H7 (cell line): Measurements from ENCODE around the gene ZGPAT. TPM values are rescaled to one million over a fixed set of nuclear protein-coding genes. Genes with fewer than 3 reads are reported as not detected.

ENCODE experiments used
- DNase-seq: peaks from one replicate; pipeline ENCODE4 v3.0.0; 2012
- H3K27me3 ChIP-seq: 2 replicates; pipeline ENCODE4 v1.6.0; 2011; ENCODE audit warnings: mild to moderate bottlenecking, low read length; ENCODE audit not compliant: control insufficient read depth, insufficient read depth
- H3K36me3 ChIP-seq: replicated peaks from 2 replicates; pipeline ENCODE4 v1.5.1; 2011; ENCODE audit warnings: low read length; ENCODE audit not compliant: control insufficient read depth, insufficient read depth
- H3K4me3 ChIP-seq: 2 replicates; pipeline ENCODE4 v1.5.1; 2011; ENCODE audit warnings: low read depth, mild to moderate bottlenecking, control low read depth, low read length, moderate library complexity; ENCODE audit not compliant: insufficient read depth
- total RNA-seq: library from RNA; depleted of rRNA; stranded (reverse); fragments of >200 nt; shearing (Covaris generic); gene quantifications from 2 replicates; pipeline ENCODE4 v1.2.3, GENCODE V29; 2014

ZGPAT gene
- total RNA-seq, 1 experiment from 2014 or later = 52.0 TPM

DNA sequence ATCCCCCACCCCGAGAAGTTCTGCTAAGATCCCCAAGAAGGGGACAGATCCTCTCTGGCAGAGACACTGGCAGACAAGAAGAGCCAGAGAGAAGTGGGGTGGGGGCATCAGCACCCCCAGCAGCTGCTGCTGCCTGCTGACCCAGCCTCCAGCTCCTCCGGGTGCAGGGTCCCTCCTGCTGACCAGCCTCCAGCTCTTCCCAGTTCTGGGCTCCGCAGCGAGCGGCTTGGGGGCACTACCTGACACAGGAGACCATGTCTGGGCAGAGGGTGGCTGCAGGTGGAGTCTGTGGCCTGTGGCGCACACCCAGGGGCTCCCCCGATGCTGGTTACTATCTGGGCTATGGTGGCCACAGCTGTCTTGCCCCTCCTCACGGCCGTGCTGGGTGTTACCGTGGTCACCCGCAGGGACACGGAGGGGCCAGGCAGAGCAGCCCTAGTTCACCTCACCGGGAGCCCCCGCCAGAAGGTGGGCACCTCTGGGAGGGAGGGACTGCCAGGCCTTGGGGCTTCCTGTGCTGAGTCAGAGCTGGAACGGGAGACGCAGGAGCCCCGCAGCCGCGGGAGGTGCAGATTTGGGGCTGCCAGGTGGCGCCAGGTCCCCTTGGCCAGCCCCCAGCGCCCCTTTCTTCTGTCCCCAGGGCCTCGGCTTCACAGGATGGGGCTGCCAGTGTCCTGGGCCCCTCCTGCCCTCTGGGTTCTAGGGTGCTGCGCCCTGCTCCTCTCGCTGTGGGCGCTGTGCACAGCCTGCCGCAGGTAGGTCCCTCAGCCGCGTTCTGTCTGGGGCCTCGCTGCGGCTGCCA, 29.3 kb downstream of the ZGPAT start:
- peak; percentile 73 for DNase-seq
- Histone ChIP-seq H3K36me3 (peaks cover 4% of the 10 kb centered on the region), H3K4me3 (peak overlapping the region; percentile 12), H3K27me3 (0 out of 2 replicates have a peak, but pooled peaks cover 2% of the 10 kb centered on the region)

DNA sequence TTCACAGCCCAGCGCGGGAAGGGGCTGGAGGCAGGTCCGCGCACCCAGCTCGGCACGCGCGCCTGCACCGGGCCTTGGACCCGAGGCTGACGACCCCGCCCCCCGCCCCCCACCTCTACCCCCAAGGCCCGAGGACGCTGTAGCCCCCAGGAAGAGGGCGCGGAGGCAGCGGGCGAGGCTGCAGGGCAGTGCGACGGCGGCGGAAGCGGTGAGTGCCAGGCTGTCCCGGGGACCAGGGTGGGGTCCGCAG, 29.8 kb downstream of the ZGPAT start:
- DNase-seq = peak; percentile 76
- Histone ChIP-seq H3K4me3 (peak overlapping the region; percentile 37), H3K36me3 (peaks cover 4% of the 10 kb centered on the region), H3K27me3 (0 out of 2 replicates have a peak, but pooled peaks cover 2% of the 10 kb centered on the region)

DNA sequence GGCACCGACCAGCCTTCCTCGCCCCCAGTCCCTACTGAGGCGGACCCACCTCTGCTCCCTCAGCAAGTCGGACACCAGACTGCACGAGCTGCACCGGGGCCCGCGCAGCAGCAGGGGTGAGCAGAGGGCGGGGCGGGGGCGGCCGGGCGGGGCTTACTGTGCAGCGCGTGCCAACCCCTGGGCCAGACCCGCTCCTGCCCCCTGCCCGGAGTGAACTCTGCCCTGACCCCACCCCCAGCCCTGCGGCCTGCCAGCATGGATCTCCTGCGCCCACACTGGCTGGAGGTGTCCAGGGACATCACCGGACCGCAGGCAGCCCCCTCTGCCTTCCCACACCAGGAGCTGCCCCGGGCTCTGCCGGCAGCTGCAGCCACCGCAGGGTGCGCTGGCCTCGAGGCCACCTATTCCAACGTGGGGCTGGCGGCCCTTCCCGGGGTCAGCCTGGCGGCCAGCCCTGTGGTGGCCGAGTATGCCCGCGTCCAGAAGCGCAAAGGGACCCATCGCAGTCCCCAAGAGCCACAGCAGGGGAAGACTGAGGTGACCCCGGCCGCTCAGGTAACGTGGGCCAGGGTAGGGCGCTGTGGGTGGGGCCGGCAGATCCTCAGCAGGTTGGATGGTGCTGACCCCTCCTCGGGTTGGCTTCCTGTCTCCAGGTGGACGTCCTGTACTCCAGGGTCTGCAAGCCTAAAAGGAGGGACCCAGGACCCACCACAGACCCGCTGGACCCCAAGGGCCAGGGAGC, 30.3 kb downstream of the ZGPAT start:
- H3K27me3 ChIP-seq = 0 out of 2 replicates have a peak, but pooled peaks cover 2% of the 10 kb centered on the region
- peak; percentile 76 for DNase-seq
- peaks cover 2% of the 10 kb centered on the region; the same call in 1 of the 2 replicates for H3K36me3 ChIP-seq
- peak overlapping the region; percentile 37 for H3K4me3 ChIP-seq

DNA sequence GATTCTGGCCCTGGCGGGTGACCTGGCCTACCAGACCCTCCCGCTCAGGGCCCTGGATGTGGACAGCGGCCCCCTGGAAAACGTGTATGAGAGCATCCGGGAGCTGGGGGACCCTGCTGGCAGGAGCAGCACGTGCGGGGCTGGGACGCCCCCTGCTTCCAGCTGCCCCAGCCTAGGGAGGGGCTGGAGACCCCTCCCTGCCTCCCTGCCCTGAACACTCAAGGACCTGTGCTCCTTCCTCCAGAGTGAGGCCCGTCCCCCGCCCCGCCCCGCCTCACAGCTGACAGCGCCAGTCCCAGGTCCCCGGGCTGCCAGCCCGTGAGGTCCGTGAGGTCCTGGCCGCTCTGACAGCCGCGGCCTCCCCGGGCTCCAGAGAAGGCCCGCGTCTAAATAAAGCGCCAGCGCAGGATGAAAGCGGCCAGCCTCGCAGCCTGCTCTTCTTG, 30.9 kb downstream of the ZGPAT start:
- peak overlapping the region; percentile 53 for H3K4me3 ChIP-seq
- 0 out of 2 replicates have a peak, but pooled peaks cover 2% of the 10 kb centered on the region for H3K27me3 ChIP-seq
- peaks cover 2% of the 10 kb centered on the region; the same call in 1 of the 2 replicates for H3K36me3 ChIP-seq
- no peak for DNase-seq

DNA sequence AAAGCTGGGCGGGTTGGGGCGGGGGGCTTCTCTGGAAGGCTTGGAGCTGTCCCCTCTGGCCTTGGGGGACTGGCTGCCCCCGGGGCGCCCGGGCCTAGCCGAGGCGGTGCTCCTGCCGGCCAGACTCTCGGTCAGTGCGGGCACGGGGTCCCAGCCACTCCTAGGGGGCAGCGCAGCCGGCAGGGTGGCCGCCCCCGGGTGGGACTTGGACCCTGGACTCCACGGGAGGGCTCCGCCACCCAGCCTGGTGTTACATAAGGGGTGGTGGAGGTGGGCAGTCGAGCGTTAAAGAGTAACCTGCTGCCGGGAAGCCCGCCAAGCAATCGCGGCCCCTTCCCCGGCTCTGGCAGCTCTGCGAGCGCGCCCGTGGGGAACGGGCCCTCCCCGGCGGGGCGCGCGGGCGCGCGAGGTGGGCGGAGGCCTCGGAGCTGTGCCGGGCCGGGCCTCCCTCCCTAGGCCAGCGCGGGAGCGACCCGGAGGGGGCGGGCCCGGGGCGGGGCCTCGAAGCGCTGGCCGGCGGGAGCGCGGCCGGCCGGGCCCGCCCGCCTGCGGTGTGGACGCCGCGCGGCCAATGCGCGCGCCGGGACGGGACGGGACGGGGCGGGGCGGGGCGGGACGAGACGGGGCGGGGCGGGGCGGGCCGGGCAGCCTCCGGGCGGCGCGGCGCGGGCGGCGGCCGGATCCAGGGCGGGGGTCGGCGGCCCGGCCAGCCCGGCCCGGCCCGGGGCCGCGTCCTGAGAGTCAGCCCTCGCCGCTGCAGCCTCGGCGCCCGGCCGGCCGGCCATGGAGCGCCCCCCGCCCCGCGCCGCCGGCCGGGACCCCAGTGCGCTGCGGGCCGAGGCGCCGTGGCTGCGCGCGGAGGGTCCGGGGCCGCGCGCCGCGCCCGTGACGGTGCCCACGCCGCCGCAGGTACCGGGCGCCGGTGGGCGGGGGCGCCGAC, 31.6 kb downstream of the ZGPAT start, which contains the start of gene SLC2A4RG:
SLC2A4RG (plus strand) TSS at position 647 of the 940 bp plus-strand sequence; CDS start at position 784, 137 bp downstream.
- Histone ChIP-seq H3K4me3 (peak within 1 kb of the TSS; percentile 75), H3K36me3 (peaks cover 1% of the 10 kb centered on the region; the same call in 1 of the 2 replicates), H3K27me3 (0 out of 2 replicates have a peak, but pooled peaks cover 2% of the 10 kb centered on the region)
- peak; percentile 100 for DNase-seq

DNA sequence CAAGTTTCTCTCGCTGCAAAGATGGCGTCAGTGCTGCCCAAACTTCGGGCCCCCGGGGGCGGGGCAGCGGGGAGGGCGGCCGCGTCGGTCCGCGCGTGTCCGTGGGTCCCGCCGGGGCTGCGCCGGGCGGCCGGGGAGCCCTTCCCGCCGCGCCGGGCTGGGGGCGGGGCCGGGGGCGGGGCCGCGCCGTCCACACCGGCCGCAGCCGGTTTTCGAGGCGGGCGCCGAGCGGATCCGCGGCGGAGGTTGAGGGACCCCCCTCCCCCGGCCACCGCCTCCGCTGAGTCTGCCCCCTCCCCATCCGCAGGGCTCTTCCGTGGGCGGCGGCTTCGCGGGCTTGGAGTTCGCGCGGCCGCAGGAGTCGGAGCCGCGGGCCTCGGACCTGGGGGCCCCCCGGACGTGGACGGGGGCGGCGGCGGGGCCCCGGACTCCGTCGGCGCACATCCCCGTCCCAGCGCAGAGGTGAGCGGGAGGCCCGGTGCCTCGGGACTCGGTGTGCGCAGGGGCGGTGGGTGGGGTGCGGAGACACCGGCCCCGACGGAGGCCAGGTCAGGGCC, 32.3 kb downstream of the ZGPAT start:
- DNase-seq = peak; percentile 97
- Histone ChIP-seq H3K4me3 (peak overlapping the region; percentile 75), H3K27me3 (0 out of 2 replicates have a peak, but pooled peaks cover 2% of the 10 kb centered on the region), H3K36me3 (no peaks in the 10 kb centered on the region; the same call in 1 of the 2 replicates)

DNA sequence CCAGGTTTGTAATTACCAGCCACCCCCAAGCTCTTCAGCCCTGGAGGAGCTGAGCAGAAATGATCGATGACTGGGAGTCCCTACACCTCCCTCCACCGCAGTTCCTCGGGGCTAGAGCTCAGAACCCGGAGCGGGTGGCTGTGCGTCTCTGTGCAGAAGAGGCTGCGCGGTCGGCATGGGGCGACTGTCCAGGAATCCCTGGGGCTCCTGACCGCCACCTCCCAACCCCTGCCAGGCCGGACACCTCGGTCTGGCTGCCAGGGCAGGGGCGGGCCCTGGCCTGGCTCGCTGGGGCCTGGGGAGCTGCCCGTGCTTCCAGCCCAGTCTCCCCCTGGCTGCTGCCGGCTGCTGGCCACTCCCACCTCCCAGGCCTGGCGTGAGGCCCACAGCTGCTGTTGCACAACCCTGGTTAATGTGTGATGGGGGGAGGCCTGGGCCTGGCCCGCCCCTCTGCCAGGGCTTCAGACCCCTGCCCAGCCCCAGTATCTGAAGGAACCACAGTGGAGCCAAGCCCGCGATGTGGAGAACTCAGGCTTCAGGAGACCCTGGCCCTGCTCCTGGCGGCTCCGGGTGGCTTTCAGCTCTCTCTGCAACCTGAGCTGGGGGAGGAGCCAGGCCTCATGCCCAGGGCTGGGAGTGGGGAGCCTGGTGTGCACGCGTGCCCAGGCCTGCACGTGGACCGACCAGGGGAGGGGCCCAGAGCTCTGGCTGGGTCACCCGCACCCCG, 33.0 kb downstream of the ZGPAT start:
- H3K36me3 ChIP-seq = no peaks in the 10 kb centered on the region; the same call in 1 of the 2 replicates
- DNase-seq = peak; percentile 96
- 0 out of 2 replicates have a peak, but pooled peaks cover 2% of the 10 kb centered on the region for H3K27me3 ChIP-seq
- peak overlapping the region; percentile 75 for H3K4me3 ChIP-seq

DNA sequence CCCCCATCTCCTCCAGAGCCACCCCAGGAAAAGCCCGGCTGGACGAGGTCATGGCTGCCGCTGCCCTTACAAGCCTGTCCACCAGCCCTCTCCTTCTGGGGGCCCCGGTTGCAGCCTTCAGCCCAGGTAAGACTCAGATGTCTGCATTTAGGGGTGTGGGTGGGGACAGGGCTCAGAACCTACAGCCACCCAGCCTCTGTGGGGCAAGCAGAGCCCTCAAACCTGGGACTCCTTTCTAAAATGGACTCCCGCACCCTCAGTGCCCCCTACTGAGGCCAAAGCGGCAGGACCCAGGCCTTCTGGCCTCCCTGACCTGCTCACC, 33.5 kb downstream of the ZGPAT start:
- H3K4me3 ChIP-seq = no peak overlapping the region; the same call in 1 of the 2 replicates
- DNase-seq = no peak
- 0 out of 2 replicates have a peak, but pooled peaks cover 2% of the 10 kb centered on the region for H3K27me3 ChIP-seq
- no peaks in the 10 kb centered on the region; the same call in 1 of the 2 replicates for H3K36me3 ChIP-seq

DNA sequence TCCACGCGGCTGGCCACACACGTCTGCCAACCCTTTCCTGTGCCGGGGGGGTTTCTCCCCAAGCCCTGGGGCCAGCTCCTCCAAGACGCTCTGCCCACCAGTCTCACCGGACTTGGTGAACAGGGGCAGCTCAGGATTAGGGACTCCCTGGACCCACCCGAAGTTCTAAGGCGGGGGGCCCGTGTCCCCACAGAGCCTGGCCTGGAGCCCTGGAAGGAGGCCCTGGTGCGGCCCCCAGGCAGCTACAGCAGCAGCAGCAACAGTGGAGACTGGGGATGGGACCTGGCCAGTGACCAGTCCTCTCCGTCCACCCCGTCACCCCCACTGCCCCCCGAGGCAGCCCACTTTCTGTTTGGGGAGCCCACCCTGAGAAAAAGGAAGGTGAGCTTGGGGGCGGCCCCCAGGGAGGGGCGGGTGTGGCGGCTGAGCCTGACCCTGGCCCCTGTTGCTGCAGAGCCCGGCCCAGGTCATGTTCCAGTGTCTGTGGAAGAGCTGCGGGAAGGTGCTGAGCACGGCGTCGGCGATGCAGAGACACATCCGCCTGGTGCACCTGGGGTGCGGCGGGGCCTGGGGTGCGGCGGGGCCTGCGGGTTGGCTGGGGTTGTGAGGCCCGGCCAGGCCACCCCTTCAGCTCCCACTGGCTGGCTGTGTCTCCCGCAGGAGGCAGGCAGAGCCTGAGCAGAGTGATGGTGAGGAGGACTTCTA, 34.0 kb downstream of the ZGPAT start:
- H3K4me3 ChIP-seq = no peak overlapping the region

DNA sequence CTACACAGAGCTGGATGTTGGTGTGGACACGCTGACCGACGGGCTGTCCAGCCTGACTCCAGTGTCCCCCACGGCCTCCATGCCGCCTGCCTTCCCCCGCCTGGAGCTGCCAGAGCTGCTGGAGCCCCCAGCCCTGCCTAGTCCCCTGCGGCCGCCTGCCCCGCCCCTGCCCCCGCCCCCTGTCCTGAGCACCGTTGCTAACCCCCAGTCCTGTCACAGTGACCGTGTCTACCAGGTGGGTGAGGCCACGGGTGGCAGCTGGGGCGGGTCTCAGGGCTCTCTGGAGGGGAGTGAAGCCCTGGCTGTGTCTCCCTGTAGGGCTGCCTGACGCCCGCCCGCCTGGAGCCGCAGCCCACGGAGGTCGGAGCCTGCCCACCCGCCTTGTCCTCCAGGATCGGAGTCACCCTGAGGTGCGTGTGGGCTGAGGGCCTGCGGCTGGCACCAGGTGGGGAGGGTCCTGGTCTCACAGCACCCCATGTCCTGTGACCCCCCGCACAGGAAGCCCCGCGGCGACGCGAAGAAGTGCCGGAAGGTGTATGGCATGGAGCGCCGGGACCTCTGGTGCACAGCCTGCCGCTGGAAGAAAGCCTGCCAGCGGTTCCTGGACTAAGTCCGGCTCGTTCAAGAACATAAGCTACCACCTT, 34.7 kb downstream of the ZGPAT start:
- H3K36me3 ChIP-seq = peaks cover 1% of the 10 kb centered on the region; the same call in 1 of the 2 replicates
- 0 out of 2 replicates have a peak, but pooled peaks cover 2% of the 10 kb centered on the region for H3K27me3 ChIP-seq
- no peak overlapping the region for H3K4me3 ChIP-seq
- peak; percentile 64 for DNase-seq

More for the DNA sequence above, 34.0 kb downstream of the ZGPAT start:
- H3K36me3 ChIP-seq = peaks cover 1% of the 10 kb centered on the region; the same call in 1 of the 2 replicates
- DNase-seq = peak; percentile 66
- H3K27me3 ChIP-seq = 0 out of 2 replicates have a peak, but pooled peaks cover 2% of the 10 kb centered on the region

DNA sequence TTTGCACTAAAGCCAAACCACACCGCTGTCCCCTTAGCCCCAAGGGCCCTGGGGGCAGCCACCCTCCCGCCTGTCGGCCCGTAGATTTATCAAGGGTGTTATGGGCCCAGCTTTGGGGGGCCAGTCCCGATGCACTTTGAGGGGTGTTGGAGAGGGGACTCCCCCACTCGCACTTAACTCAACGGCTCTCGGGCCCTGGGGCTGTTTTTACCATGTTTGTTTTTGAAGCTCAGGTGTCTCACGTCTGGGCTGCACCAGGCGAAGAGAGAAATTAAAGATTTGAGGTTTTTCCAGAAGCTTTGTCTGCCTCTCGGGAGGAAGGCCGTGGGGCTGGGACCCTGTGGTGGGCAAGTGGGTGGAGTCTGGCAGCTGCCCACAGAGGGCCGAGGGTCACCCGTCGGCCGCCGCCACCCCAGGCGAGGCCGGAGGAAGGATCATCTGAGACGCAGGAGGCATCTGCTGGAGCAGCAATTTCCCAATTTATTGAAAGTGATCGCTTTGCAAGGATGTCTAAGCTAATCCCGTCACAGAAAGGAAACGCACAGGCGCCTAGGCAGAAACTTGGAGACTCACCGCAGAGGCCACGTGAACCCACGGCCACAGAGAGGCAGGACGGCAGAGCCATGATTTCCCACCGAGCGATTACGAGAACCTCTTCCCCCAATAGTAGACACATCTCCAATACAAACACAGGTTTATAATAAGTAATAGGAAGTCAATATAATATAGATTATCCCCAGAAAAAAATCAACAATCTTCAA, 35.6 kb downstream of the ZGPAT start:
- Histone ChIP-seq H3K27me3 (0 out of 2 replicates have a peak, but pooled peaks cover under 1% of the 10 kb centered on the region), H3K4me3 (no peak overlapping the region), H3K36me3 (peaks cover 1% of the 10 kb centered on the region; the same call in 1 of the 2 replicates)
- DNase-seq = peak; percentile 59

DNA sequence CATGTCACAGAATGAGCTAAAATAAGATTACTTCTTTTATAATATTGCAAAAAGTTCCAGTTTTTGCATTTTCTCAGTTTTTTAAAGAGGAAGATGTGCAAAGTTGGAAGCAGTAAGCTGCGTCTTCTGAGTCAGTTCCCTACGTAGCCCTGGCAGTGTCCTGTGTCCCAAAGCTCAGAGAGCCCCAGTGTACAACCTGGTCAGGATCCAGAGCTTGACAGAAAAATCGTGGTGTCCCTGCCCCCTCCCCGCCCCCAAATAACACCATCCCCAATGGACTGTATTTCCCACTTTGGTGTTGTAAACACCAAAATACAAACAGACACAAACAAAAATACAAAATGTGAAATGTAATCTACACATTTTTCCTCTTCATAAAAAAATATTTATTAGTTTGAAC, 36.3 kb downstream of the ZGPAT start:
- Histone ChIP-seq H3K4me3 (no peak overlapping the region), H3K27me3 (no peaks in the 10 kb centered on the region), H3K36me3 (peaks cover 1% of the 10 kb centered on the region; the same call in 1 of the 2 replicates)
- DNase-seq = no peak
